ENCODE measurements around the gene ACER3.

- TF ChIP-seq CTCF (IDR thresholded peaks at IDR 0.05) = no peak
- TF ChIP-seq POLR2A (IDR thresholded peaks at IDR 0.05) = no peak
- no peak for TF ChIP-seq POLR2AphosphoS5 (IDR thresholded peaks at IDR 0.05)
- TF ChIP-seq EP300 (IDR thresholded peaks at IDR 0.05) = no peak
These were observed 140.9 kb downstream of the ACER3 start for GRCh38 chr11:77001613-77002012.
